Vagina (tissue), 2 donors: Measurements from ENCODE around the gene PTRH1. TPM values are rescaled to one million over a fixed set of nuclear protein-coding genes. Genes with fewer than 3 reads are reported as not detected.

Source experiments
- DNase-seq, 2 donors: peaks; one replicate each; pipeline ENCODE4 v3.0.0-alpha.2; 2017; ENCODE audit errors: extremely low spot score in 2 of 2
- H3K27ac ChIP-seq: fragments of 200-600 bp; sonication (generic); one replicate; pipeline ENCODE4 v1.5.1; 2019
- H3K27me3 ChIP-seq: fragments of 200-600 bp; sonication (generic); one replicate; pipeline ENCODE4 v1.5.1; 2019
- H3K36me3 ChIP-seq, 2 donors: fragments of 200-600 bp; sonication (generic); one replicate each; pipeline ENCODE4 v1.5.1; 2017 to 2019
- H3K4me1 ChIP-seq: fragments of 200-600 bp; sonication (generic); one replicate; pipeline ENCODE4 v1.5.1; 2019
- H3K4me3 ChIP-seq, 2 donors: fragments of 200-600 bp; sonication (generic); 1 replicate in 1 of 2; 2 replicates in 1 of 2; pipeline ENCODE4 v1.5.1; 2016 to 2019
- H3K9me3 ChIP-seq: fragments of 200-600 bp; sonication (generic); one replicate; pipeline ENCODE4 v1.5.1; 2019
- CTCF ChIP-seq, 3 experiments: fragments of 450-650 bp in 2 of 3; fragments of 200-600 bp in 1 of 3; sonication (generic) in 1 of 3; IDR thresholded peaks; one replicate each; pipeline ENCODE4 v1.5.1; 2017 to 2019; ENCODE audit warnings: antibody characterized with exemption in 3 of 3, mild to moderate bottlenecking in 2 of 3, moderate library complexity in 2 of 3
- POLR2A ChIP-seq, 2 donors: fragments of 450-650 bp; IDR thresholded peaks; one replicate each; pipeline ENCODE4 v1.6.1; 2017; ENCODE audit warnings: antibody characterized with exemption in 2 of 2, mild to moderate bottlenecking in 2 of 2, moderate library complexity in 2 of 2
- POLR2AphosphoS5 ChIP-seq, 2 donors: sonication (generic); formaldehyde crosslinking; IDR thresholded peaks; one replicate each; pipeline ENCODE4 v1.9.0; 2017; ENCODE audit warnings: antibody characterized with exemption in 2 of 2, mild to moderate bottlenecking in 2 of 2, low read depth in 1 of 2; ENCODE audit not compliant: insufficient read depth in 1 of 2
- intact Hi-C: fragments of 100-400 bp; cut with DNase I; formaldehyde crosslinking; loops from one replicate; pipeline ENCODE4 v1.15.1; 2023
- total RNA-seq: library from RNA; depleted of rRNA; stranded (reverse); fragments of >200 nt; gene quantifications from one replicate; pipeline ENCODE4 v1.2.3, GENCODE V29; 2016

The PTRH1 gene
- total RNA-seq, 1 donor from 2014 or later = 2.2 TPM

GRCh38 chr9:127728808-127729207 lies 13.3 kb upstream of the PTRH1 start:
- Histone ChIP-seq H3K4me1 (peaks cover 18% of the 10 kb centered on the region), H3K27me3 (no peaks in the 10 kb centered on the region), H3K9me3 (no peaks in the 10 kb centered on the region), H3K36me3 (peaks cover 0 to 12% of the 10 kb centered on the region in 2 donors), H3K27ac (no peak overlapping the region), H3K4me3 (no peak overlapping the region)
- TF ChIP-seq POLR2AphosphoS5 (IDR thresholded peaks at IDR 0.05; ENCODE audit: insufficient read depth in 1 of 2, low read depth in 1 of 2) (no peak), POLR2A (IDR thresholded peaks at IDR 0.05) (no peak), CTCF (IDR thresholded peaks at IDR 0.05) (no peak)
- DNase-seq = no peak
- intact Hi-C loops = no loop called here

GRCh38 chr9:127726871-127727270 lies 11.4 kb upstream of the PTRH1 start:
- no peak overlapping the region for H3K27ac ChIP-seq
- H3K4me1 ChIP-seq = peaks cover 13% of the 10 kb centered on the region
- H3K9me3 ChIP-seq = no peaks in the 10 kb centered on the region
- H3K36me3 ChIP-seq = peaks cover 0 to 6% of the 10 kb centered on the region in 2 donors
- intact Hi-C loops = no loop called here
- TF ChIP-seq POLR2A (IDR thresholded peaks at IDR 0.05) = no peak
- TF ChIP-seq POLR2AphosphoS5 (IDR thresholded peaks at IDR 0.05; ENCODE audit: insufficient read depth in 1 of 2, low read depth in 1 of 2) = no peak
- no peak for TF ChIP-seq CTCF (IDR thresholded peaks at IDR 0.05)
- no peaks in the 10 kb centered on the region for H3K27me3 ChIP-seq
- no peak overlapping the region for H3K4me3 ChIP-seq
- DNase-seq = no peak

GRCh38 chr9:127724012-127724411 lies 8.5 kb upstream of the PTRH1 start:
- no peak for DNase-seq
- Histone ChIP-seq H3K4me3 (no peak overlapping the region), H3K4me1 (peaks cover 13% of the 10 kb centered on the region), H3K27ac (peak overlapping the region; percentile 4), H3K27me3 (no peaks in the 10 kb centered on the region), H3K36me3 (no peaks in the 10 kb centered on the region), H3K9me3 (no peaks in the 10 kb centered on the region)
- TF ChIP-seq CTCF (IDR thresholded peaks at IDR 0.05) (no peak), POLR2AphosphoS5 (IDR thresholded peaks at IDR 0.05; ENCODE audit: insufficient read depth in 1 of 2, low read depth in 1 of 2) (no peak), POLR2A (IDR thresholded peaks at IDR 0.05) (no peak)
- intact Hi-C loops = no loop called here

GRCh38 chr9:127723444-127723843 lies 8.0 kb upstream of the PTRH1 start:
- Histone ChIP-seq H3K27ac (no peak overlapping the region), H3K4me1 (peaks cover 15% of the 10 kb centered on the region), H3K4me3 (no peak overlapping the region), H3K36me3 (no peaks in the 10 kb centered on the region), H3K9me3 (no peaks in the 10 kb centered on the region), H3K27me3 (no peaks in the 10 kb centered on the region)
- no peak for DNase-seq
- no peak for TF ChIP-seq POLR2A (IDR thresholded peaks at IDR 0.05)
- no peak for TF ChIP-seq POLR2AphosphoS5 (IDR thresholded peaks at IDR 0.05; ENCODE audit: insufficient read depth in 1 of 2, low read depth in 1 of 2)
- no peak for TF ChIP-seq CTCF (IDR thresholded peaks at IDR 0.05)
- intact Hi-C loops = no loop called here

- intact Hi-C loops = no loop called here
Observed at GRCh38 chr9:127723013-127723412, 7.5 kb upstream of the PTRH1 start.

More at GRCh38 chr9:127723013-127723412, 7.5 kb upstream of the PTRH1 start:
- H3K36me3 ChIP-seq = no peaks in the 10 kb centered on the region
- no peaks in the 10 kb centered on the region for H3K27me3 ChIP-seq
- peaks cover 17% of the 10 kb centered on the region for H3K4me1 ChIP-seq
- no peaks in the 10 kb centered on the region for H3K9me3 ChIP-seq
- H3K4me3 ChIP-seq = no peak overlapping the region
- no peak overlapping the region for H3K27ac ChIP-seq
- TF ChIP-seq POLR2AphosphoS5 (IDR thresholded peaks at IDR 0.05; ENCODE audit: insufficient read depth in 1 of 2, low read depth in 1 of 2) (no peak), CTCF (IDR thresholded peaks at IDR 0.05) (no peak), POLR2A (IDR thresholded peaks at IDR 0.05) (no peak)
- DNase-seq = no peak
